Fibroblast of lung (primary cell): Measurements from ENCODE around the gene TIMM44. TPM values are rescaled to one million over a fixed set of nuclear protein-coding genes. Genes with fewer than 3 reads are reported as not detected.
"Not testable (repeated sequence)": the region's sequence is repeated elsewhere in the genome, so short reads cannot be mapped to it uniquely, and the experiment has no call there.

Experiments used
- DNase-seq, 2 donors: peaks; one replicate each; pipeline versions ENCODE4 v3.0.0 to v3.0.0-alpha.2; 2010; ENCODE audit warnings: low read depth in 2 of 2
- H2AFZ ChIP-seq: 2 replicates; pipeline ENCODE4 v1.5.1; 2012; ENCODE audit warnings: low read length, control low read depth, inconsistent platforms
- H3K27ac ChIP-seq: 2 replicates; pipeline ENCODE4 v1.5.1; 2011; ENCODE audit warnings: low read length, control low read depth; ENCODE audit not compliant: insufficient read depth
- H3K27me3 ChIP-seq: 2 replicates; pipeline ENCODE4 v1.5.1; 2011; ENCODE audit warnings: mild to moderate bottlenecking, low read length; ENCODE audit not compliant: control insufficient read depth, insufficient read depth
- H3K36me3 ChIP-seq: 2 replicates; pipeline ENCODE4 v1.5.1; 2011; ENCODE audit warnings: low read length; ENCODE audit not compliant: control insufficient read depth, insufficient read depth
- H3K4me1 ChIP-seq: 2 replicates; pipeline ENCODE4 v1.5.1; 2011; ENCODE audit warnings: low read length; ENCODE audit not compliant: control insufficient read depth, insufficient read depth; ENCODE audit errors: extremely low read depth
- H3K4me2 ChIP-seq: 2 replicates; pipeline ENCODE4 v1.5.1; 2011; ENCODE audit warnings: low read length, control low read depth; ENCODE audit not compliant: insufficient read depth; ENCODE audit errors: extremely low read depth
- H3K4me3 ChIP-seq, 4 experiments: fragments of 200-600 bp in 1 of 4; sonication (generic) in 1 of 4; replicated peaks in 1 of 4; 2 replicates each; pipeline ENCODE4 v1.5.1; 2011 to 2016; ENCODE audit warnings: low read length in 4 of 4, low read depth in 3 of 4, mild to moderate bottlenecking in 3 of 4, control low read depth in 2 of 4, inconsistent platforms in 1 of 4, mixed read lengths in 1 of 4; ENCODE audit not compliant: insufficient read depth in 1 of 4; ENCODE audit errors: control extremely low read depth in 1 of 4
- H3K79me2 ChIP-seq: 2 replicates; pipeline ENCODE4 v1.5.1; 2012; ENCODE audit warnings: mild to moderate bottlenecking, low read length, inconsistent platforms; ENCODE audit not compliant: control insufficient read depth, insufficient read depth
- H3K9ac ChIP-seq: 2 replicates; pipeline ENCODE4 v1.5.1; 2011; ENCODE audit warnings: mild to moderate bottlenecking, low read length, control low read depth; ENCODE audit not compliant: insufficient read depth
- H3K9me3 ChIP-seq: 2 replicates; pipeline ENCODE4 v1.5.1; 2012; ENCODE audit warnings: low read depth, low read length; ENCODE audit not compliant: control insufficient read depth, insufficient read depth
- H4K20me1 ChIP-seq: 2 replicates; pipeline ENCODE4 v1.5.1; 2011; ENCODE audit warnings: low read length; ENCODE audit not compliant: control insufficient read depth, insufficient read depth; ENCODE audit errors: extremely low read depth
- CTCF ChIP-seq, 2 donors: IDR thresholded peaks in 1 of 2; conservative IDR thresholded peaks in 1 of 2; 1 replicate in 1 of 2; 2 replicates in 1 of 2; pipeline ENCODE4 v1.5.1; 2011 to 2012; ENCODE audit warnings: low read length in 2 of 2, control low read depth in 1 of 2, inconsistent platforms in 1 of 2, low read depth in 1 of 2, mild to moderate bottlenecking in 1 of 2
- EZH2 ChIP-seq: IDR thresholded peaks from 2 replicates; pipeline ENCODE4 v1.5.1; 2012; ENCODE audit warnings: low read length, control low read depth, mild to moderate bottlenecking; ENCODE audit errors: missing control alignments
- polyA plus RNA-seq, 2 donors: library from polyadenylated mRNA; depleted of rRNA in 1 of 2; stranded (reverse) in 1 of 2; unstranded in 1 of 2; fragments of >200 nt; gene quantifications; 2 replicates each; pipeline ENCODE4 v1.2.1, GENCODE V29; 2011 to 2012; ENCODE audit warnings: missing spikeins in 1 of 2
- total RNA-seq: library from RNA; depleted of rRNA; stranded (reverse); fragments of >200 nt; gene quantifications from 2 replicates; pipeline ENCODE4 v1.2.1, GENCODE V29; 2014

Gene TIMM44
- total and polyA plus RNA-seq, 2 donors (not counting 1 experiment from before 2014, with no cell fraction given) = 29.5 to 56.1 TPM

DNA sequence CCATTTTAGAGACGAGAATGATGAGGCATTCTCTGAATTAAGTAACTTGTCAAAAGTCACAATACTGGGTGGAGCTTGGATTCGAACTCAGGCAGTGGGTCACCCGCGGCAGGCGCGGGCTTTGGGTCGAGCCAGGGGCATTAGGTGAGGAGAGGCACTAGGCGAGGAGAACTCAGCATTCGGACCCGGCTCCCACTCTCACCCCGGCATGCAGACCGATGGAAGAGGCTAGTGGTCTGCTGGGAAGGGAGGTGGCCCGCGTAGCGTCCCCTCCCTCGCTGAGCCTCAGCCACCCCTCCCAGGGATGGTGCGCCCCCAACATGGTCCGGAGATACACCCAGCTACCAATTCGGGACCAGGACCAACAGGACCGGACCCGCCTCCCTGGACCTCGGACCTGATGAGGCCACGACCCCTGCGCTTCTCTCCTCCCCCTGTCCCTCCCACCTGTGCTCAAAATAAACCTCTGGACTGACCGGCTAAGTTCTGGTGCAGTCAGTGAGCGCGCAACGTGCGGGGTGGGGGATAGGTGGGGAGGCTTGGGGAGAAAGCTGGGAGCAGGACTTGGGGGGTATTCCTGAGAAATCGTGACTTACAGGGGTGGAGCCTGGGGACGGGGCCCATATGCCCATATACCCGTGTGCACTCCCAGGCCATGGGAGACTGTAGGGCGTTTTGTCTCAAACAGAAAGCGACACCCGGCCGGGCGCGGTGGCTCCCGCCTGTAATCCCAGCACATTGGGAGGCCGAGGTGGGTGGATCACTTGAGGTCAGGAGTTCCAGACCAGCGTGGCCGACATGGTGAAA lies 24.6 kb downstream of the TIMM44 start:
- Histone ChIP-seq H3K4me3 (no peak overlapping the region), H3K9me3 (no peaks in the 10 kb centered on the region), H4K20me1 (no peaks in the 10 kb centered on the region), H3K4me2 (no peak overlapping the region), H2AFZ (no peak overlapping the region), H3K4me1 (peaks cover 23% of the 10 kb centered on the region), H3K27me3 (peaks cover 8% of the 10 kb centered on the region), H3K36me3 (peaks cover 9% of the 10 kb centered on the region), H3K79me2 (peaks cover 3% of the 10 kb centered on the region), H3K9ac (no peak overlapping the region), H3K27ac (no peak overlapping the region)
- TF ChIP-seq CTCF (conservative IDR thresholded peaks at IDR 0.05 in 1 of 2, IDR thresholded peaks at IDR 0.05 in 1 of 2; ENCODE audit: low read depth in 1 of 2, low read length in 2 of 2) = no peak
- TF ChIP-seq EZH2 = no peak
- DNase-seq = no peak

DNA sequence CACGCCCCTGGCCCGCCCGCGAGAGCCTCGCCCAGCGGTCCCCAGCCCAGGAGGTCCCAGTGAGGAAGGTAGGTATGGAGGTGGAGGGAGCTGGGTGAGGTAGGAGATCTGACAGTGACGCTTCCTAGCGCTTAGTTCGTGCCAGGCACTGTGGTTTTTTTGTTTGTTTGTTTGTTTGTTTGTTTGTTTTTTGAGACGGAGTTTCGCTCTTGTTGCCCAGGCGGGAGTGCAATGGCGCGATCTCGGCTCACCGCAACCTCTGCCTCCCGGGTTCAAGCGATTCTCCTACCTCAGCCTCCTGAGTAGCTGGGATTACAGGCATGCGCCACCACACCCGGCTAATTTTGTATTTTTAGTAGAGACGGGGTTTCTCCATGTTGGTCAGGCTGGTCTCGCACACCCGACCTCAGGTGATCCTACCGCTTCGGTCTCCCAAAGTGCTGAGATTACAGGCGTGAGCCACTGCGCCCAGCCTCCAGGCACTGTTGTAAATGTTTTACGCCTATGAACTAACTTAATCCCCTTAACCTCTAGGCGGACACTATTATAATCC lies 25.3 kb downstream of the TIMM44 start:
- not testable (repeated sequence) for H3K27me3 ChIP-seq, H3K9ac ChIP-seq, H4K20me1 ChIP-seq, H3K79me2 ChIP-seq, H3K36me3 ChIP-seq, H3K27ac ChIP-seq, DNase-seq, H3K9me3 ChIP-seq
- H3K4me3 ChIP-seq = peak overlapping the region in 2 of 4 experiments; percentile 19 to 41
- peak overlapping the region; percentile 51 for H2AFZ ChIP-seq
- H3K4me2 ChIP-seq = peak overlapping the region; percentile 80
- peaks cover 23% of the 10 kb centered on the region for H3K4me1 ChIP-seq

GRCh38 chr19:7917267-7918061 lies 26.0 kb downstream of the TIMM44 start:
- H3K27me3 ChIP-seq = peaks cover 8% of the 10 kb centered on the region
- H3K36me3 ChIP-seq = peaks cover 9% of the 10 kb centered on the region
- H3K27ac ChIP-seq = no peak overlapping the region
- H3K9ac ChIP-seq = peak overlapping the region; percentile 30
- H3K4me3 ChIP-seq = peak overlapping the region in 2 of 4 experiments; percentile 34 to 41
- DNase-seq = peak; percentile 48 to 61
- peaks cover 3% of the 10 kb centered on the region for H3K79me2 ChIP-seq
- H2AFZ ChIP-seq = peak overlapping the region; percentile 51
- peak overlapping the region; percentile 80 for H3K4me2 ChIP-seq
- peaks cover 23% of the 10 kb centered on the region for H3K4me1 ChIP-seq
- no peaks in the 10 kb centered on the region for H3K9me3 ChIP-seq
- no peaks in the 10 kb centered on the region for H4K20me1 ChIP-seq
- TF ChIP-seq EZH2 (peak; percentile 67), CTCF (conservative IDR thresholded peaks at IDR 0.05 in 1 of 2, IDR thresholded peaks at IDR 0.05 in 1 of 2; ENCODE audit: low read depth in 1 of 2, low read length in 2 of 2) (peak; percentile 43 to 65)
